Esophagus squamous epithelium (tissue), 5 donors: Measurements from ENCODE around the gene CCL2. TPM values are rescaled to one million over a fixed set of nuclear protein-coding genes. Genes with fewer than 3 reads are reported as not detected.

ENCODE experiments used
- DNase-seq: peaks from one replicate; lab custom pipeline; 2025; lab: John Stamatoyannopoulos, UW
- H3K27ac ChIP-seq, 4 donors: fragments of 200-600 bp; sonication (generic); one replicate each; pipeline ENCODE4 v1.5.1; 2016 to 2019; ENCODE audit warnings: mild to moderate bottlenecking in 1 of 4
- H3K27me3 ChIP-seq, 4 donors: fragments of 200-600 bp; sonication (generic); 1 replicate in 3 of 4; 2 replicates in 1 of 4; pipeline versions ENCODE4 v1.5.1 to v1.6.0; 2017 to 2021; ENCODE audit warnings: antibody characterized with exemption in 1 of 4
- H3K36me3 ChIP-seq, 3 donors: fragments of 200-600 bp; sonication (generic); one replicate each; pipeline ENCODE4 v1.5.1; 2016 to 2019
- H3K4me1 ChIP-seq, 3 donors: fragments of 200-600 bp; sonication (generic); one replicate each; pipeline ENCODE4 v1.5.1; 2017 to 2019
- H3K4me3 ChIP-seq, 4 donors: fragments of 200-600 bp; sonication (generic); 1 replicate in 3 of 4; 2 replicates in 1 of 4; pipeline ENCODE4 v1.5.1; 2016 to 2019; ENCODE audit warnings: mild to moderate bottlenecking in 2 of 4, moderate library complexity in 1 of 4
- H3K9me3 ChIP-seq, 3 donors: fragments of 200-600 bp; sonication (generic); one replicate each; pipeline ENCODE4 v1.5.1; 2016 to 2019
- POLR2A ChIP-seq, 4 donors: fragments of 450-650 bp; IDR thresholded peaks; one replicate each; pipeline ENCODE4 v1.6.1; 2017; ENCODE audit warnings: antibody characterized with exemption in 4 of 4, mild to moderate bottlenecking in 4 of 4, moderate library complexity in 3 of 4
- WGBS, 2 donors: methylation state at CpG; one replicate each; pipeline ENCODE4 v1.1.5; 2018; 5-methylcytosine and 5-hydroxymethylcytosine counted together
- intact Hi-C: fragments of 100-400 bp; cut with DNase I; formaldehyde crosslinking; loops from one replicate; pipeline ENCODE4 v1.15.0; 2022
- total RNA-seq, 4 donors: library from RNA; depleted of rRNA; stranded (reverse); fragments of >200 nt; gene quantifications; one replicate each; pipeline ENCODE4 v1.1.0, GENCODE V29; 2016
- TF ChIP-seq, protein P1 (sequence below), 6 experiments: fragments of 450-650 bp in 4 of 6; fragments of 200-600 bp in 2 of 6; sonication (generic) in 2 of 6; IDR thresholded peaks; one replicate each; pipeline ENCODE4 v1.5.1; 2016 to 2019; ENCODE audit warnings: antibody characterized with exemption in 6 of 6, mild to moderate bottlenecking in 4 of 6, moderate library complexity in 4 of 6
- donor health status: DM: yes; HTN: yes; CAD: no.

CCL2 gene
- total RNA-seq, 4 donors from 2014 or later: 4.0 to 7.9 (median 5.2) TPM

DNA sequence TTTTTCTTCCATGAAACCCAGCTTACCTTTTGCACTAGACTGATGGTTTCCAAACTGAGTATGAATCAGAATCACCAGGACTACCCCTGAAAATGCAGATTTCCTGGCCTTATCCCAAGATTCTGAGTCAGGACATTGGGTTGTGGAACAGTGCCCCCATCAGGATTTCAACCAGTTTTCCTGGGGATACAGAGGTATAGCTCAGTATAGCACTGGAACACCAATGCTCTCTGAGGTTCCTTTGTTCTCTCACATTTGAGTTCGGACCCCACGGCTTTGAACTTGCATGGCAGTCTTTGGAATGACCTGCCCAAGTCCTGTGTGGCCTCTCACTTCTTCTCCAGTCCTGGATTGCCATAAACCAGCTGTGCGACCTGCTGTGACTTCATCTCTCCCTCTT lies 51.4 kb downstream of the CCL2 start:
- 51 to 54% methylated on average over 3 of the region's 3 CpGs for WGBS, 2 donors
- TF ChIP-seq, protein P1, sequence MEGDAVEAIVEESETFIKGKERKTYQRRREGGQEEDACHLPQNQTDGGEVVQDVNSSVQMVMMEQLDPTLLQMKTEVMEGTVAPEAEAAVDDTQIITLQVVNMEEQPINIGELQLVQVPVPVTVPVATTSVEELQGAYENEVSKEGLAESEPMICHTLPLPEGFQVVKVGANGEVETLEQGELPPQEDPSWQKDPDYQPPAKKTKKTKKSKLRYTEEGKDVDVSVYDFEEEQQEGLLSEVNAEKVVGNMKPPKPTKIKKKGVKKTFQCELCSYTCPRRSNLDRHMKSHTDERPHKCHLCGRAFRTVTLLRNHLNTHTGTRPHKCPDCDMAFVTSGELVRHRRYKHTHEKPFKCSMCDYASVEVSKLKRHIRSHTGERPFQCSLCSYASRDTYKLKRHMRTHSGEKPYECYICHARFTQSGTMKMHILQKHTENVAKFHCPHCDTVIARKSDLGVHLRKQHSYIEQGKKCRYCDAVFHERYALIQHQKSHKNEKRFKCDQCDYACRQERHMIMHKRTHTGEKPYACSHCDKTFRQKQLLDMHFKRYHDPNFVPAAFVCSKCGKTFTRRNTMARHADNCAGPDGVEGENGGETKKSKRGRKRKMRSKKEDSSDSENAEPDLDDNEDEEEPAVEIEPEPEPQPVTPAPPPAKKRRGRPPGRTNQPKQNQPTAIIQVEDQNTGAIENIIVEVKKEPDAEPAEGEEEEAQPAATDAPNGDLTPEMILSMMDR (IDR thresholded peaks at IDR 0.05): peak in 5 of 6 experiments; percentile 16 to 58 (median 30)
- no peak for TF ChIP-seq POLR2A (IDR thresholded peaks at IDR 0.05)
- H3K9me3 ChIP-seq: no peaks in the 10 kb centered on the region
- peaks cover 0 to 10% (median 0%) of the 10 kb centered on the region in 4 donors for H3K27me3 ChIP-seq
- H3K27ac ChIP-seq: peak overlapping the region in 1 of 4 donors; percentile 42
- no peak overlapping the region for H3K4me3 ChIP-seq
- DNase-seq: no peak
- H3K36me3 ChIP-seq: no peaks in the 10 kb centered on the region
- peaks cover 0 to 19% (median 12%) of the 10 kb centered on the region in 3 donors for H3K4me1 ChIP-seq
- intact Hi-C loops: loop anchor here (5.0 kb wide), 1 partner anchor 104 kb away; no protein-coding TSS in a partner anchor

Other genes with a start within 250 kb of the CCL2 start
- gene CCL7, start 14.9 kb downstream of the CCL2 start, total RNA-seq: not detected
- gene CCL11, start 30.5 kb downstream of the CCL2 start, total RNA-seq: 1 to 10 TPM in 1 of 4 donors, under 1 TPM in 2, not detected in 1; 0.26 to 3.4 (median 0.95) TPM
- gene CCL8, start 64.2 kb downstream of the CCL2 start, total RNA-seq: under 1 TPM in 1 of 4 donors, not detected in 3; 0.26 TPM
- 1 to 10 TPM in 2 of 4 donors, under 1 TPM in 1, not detected in 1; 0.57 to 1.6 (median 1.4) TPM for gene CCL13, start 101.2 kb downstream of the CCL2 start, total RNA-seq
- gene CCL1, start 107.9 kb downstream of the CCL2 start, total RNA-seq: not detected